Measurements from ENCODE around the gene TARBP1.
"Not testable (repeated sequence)": the region's sequence is repeated elsewhere in the genome, so short reads cannot be mapped to it uniquely, and the experiment has no call there.

The TARBP1 gene

DNA sequence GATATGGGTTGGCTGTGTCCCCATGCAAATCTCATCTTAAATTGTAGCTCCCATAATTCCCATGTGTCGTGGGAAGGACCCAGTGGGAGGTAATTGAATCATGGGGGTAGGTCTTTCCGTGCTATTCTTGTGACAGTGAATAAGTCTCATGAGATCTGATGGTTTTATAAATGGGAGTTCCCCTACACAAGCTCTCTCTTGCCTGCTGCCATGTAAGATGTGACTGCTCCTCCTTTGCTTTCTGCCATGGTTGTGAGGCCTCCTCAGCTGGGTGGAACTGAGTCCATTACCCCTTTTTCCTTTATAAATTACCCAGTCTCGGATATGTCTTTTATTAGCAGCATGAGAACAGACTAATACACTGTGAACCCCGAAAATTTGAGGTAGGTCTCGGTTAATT, 25.3 kb upstream of the TARBP1 start:
- not testable (repeated sequence) for DNase-seq

DNA sequence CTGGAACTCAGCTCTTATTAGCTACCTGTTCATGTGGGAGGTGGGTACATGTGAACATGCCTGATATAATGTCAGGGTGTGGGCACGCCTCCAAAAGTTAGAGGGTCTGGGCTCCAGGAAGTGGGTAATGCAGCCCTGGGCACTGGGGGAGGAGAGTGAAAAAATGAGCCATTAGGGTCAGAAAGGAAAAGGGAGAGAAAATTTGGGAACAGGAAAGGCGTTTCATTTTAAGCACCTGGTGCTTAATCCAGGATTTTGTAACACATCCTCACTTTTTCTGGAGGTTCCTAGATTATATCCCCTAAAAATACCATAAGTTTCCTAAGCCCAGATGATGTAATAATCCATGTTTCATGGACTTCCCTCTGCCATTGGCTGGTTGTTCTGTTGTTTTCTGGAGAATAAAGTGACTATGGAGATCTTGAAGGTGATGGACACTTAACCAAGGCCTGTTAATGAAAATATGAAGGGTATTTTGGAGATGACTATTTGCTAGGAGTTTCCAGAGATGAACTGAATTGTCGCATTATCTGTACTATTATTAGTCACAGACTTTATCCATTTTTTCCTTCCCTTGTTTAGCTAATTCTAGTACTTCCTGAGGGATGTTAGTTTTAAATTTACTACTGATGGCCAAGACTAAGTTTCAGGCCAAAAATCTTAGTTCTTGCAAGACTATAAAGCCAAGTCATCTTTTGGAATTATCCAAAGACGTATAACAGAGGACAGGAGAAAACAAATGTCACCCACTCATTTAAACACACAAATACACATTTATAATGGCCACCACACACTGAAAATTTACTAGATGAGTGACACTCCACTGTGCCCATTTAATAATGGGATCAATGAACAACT, 24.4 kb upstream of the TARBP1 start:
- DNase-seq, result no peak

DNA sequence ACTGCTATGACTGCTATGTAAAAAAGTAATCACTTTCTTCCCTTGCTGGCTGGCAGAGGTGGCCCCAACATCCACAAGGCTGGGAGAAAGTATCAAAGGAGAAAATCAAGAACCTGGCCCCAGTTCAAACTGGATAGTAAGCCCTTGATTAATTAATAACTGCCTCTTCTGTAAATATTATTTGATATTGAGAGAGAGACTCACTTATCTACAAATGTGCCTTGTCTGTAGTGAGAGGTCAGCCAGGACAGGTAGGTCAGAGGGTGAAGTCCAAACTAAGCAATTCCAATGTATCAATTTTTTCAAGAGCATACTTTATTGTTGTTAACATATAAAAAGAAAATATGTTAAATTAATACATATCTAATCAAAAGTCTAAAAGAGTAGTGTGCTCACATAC, 23.8 kb upstream of the TARBP1 start:
- no peak for DNase-seq

DNA sequence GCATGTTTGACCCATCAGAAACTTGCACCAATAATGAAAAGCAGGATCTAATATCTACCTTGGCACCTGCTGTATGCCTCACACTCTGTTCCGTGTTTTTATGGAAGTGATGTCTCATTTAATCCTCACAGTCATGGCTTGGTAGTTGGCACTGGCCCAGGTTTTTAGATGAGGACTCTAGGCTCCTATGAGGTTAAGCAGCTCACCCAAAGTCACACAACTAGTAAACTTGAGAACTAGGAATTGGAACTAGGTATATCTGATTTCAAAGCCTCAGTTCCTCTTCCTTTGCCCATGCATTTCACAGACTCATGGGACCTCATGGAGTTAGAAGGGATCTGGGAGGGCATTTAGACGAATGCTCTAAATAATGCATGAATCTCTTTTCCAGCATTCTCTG, 21.3 kb upstream of the TARBP1 start:
- peak; percentile 30 to 63 for DNase-seq

DNA sequence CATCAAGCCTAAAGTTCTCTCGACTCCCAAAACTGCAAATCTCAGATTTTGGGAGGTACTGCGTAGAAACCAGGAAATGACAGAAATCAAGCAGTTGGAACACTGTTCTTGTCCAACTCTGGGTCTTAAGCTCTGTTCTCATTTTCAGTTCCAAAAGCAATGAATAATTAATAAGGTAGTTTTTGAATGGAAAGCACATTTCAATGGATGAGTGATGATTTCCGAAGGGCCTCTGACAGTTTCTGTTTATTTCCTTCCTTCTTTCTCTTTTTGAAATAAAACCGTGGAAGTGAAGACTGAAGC, 20.9 kb upstream of the TARBP1 start:
- peak in 1 of 2 experiments; percentile 52 for DNase-seq

DNA sequence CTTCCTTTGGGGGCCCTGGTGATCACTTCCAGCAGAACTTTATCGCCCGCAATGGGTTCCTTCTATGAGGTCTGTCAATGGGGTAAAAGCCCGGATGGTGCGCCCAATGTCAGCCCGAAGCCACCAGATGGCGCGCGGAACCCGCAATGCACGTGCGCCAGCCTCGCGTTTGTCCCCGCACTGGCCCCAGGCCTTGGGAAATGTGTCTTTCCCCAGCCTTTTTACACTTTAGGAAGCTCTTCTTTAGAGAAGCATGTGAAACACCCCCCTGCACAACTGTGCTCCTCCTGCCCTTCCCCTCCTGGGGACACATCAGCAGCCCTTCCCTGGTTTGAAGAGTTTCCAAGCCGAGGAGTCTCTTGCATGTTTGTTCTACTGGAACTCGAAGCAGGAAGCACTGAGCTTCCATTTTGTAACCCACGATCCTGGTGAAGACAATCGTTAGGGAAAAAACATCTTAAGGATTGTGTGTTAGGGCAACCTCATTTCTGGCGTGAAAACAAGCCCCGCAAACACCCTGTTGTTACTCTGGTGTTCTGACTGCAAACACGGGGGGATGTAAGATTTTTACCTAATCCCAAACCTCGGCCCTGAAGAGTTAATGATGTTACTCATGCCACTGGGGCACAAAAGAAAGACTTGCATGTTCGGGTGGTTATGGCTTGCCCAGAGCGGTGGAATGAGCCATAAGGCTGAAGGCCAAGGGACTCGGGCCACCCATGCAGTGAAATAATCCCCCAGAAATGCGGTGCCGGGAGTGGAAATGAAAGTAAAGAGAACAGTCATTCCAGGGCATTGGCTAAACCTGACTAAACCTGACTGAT, 20.4 kb upstream of the TARBP1 start:
- peak; percentile 81 to 92 for DNase-seq

DNA sequence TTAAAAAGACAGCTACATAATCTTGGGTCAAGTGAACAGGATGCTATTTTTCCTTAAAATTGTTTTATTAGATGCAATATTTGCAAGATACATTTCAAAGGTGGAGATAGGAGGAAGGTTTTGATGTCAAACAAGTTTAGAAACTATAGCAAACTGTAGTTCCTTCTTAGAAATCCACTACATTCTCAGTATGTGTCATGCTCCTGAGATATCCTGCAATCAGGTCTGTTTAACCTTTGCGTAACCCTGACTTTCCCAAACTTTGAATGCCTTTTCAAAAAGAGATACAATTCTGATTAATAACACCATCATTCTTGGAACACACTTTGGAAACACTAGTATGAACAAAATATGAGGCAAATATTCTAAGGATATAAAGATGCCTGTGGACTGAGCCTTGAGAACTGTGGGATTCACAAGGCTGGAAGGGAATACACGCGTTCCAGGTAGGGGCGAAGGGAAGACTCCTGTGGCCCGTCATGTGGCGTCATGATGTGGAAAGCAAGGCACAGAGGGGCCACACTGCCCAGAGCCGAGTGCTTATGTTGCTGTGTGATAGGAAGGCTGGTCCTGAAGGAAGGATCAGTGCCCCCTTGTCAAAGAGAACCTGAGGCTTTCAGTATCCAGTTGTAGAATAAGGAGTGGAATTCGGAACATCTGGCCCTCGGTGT, 19.6 kb upstream of the TARBP1 start:
- DNase-seq, result no peak

DNA sequence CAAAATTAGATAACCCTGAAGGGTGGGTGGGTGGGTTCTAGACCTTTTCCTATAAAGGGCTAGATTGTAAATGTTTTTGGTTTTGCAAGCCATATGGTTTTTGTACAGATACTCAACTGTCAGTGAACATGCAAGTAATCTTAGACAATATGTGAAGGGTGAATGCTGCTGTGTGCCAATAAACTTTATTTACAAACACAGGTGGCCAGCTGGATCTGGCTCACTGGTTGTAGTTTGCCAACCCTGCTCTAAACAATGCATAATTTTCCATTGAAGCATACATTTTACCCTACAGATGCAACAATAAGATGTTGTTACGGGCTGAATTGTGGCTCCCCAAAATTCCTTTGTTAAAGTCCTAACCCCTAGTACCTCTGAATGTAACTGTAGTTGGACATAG, 18.6 kb upstream of the TARBP1 start:
- DNase-seq, result no peak

DNA sequence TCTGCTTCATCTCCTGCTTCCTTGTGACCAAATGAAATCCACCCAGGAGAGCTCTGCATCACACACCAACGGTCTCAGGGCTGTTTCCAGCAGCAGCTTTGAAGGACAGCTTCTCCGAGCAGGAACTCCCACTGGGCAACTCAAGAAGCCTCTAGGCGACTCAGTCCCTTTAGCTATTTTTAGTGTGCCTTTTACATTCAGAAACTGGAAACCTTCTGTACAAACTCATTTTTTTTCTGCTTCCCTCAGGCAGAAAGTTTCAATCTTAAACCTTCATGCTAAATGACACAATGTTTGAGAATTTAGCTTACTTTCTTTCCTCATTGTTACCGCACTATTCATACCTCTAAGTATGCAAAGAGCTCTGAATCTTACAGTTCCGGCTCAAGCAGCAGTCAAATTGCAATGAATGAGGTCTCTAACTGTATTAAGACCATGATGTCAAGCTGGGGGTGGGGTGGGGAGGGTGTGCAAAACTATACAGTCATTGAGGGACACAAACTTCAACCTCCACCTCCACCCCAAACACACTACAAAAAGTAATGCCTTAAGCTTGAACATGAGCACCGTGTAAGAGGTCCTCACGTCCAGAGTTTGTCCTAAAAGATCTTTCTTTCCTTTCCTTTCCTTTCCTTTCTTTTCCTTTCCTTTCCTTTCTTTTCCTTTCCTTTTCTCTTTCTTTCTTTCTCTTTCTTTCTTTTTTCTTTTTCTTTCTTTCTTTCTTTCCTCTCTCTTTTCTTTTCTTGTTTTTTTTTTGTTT, 16.4 kb upstream of the TARBP1 start:
- no peak for DNase-seq

DNA sequence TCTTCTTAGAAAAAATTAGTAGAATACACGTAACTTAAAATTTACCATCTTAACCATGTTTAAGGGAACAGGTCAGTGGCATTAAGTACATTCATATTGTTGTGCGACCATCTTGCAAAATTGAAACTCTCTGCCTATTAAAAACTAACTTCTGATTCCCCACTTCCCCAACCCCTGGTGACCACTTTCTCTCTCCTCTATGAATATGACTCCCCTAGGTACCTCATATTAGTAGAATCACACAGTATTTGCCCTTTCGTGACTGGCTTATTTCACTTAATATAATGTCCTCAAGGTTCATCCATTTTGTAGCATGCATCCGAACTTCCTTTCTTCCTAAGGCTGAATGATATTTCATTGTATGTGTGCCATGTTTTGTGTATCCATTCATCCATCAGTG, 15.1 kb upstream of the TARBP1 start:
- no peak for DNase-seq

DNA sequence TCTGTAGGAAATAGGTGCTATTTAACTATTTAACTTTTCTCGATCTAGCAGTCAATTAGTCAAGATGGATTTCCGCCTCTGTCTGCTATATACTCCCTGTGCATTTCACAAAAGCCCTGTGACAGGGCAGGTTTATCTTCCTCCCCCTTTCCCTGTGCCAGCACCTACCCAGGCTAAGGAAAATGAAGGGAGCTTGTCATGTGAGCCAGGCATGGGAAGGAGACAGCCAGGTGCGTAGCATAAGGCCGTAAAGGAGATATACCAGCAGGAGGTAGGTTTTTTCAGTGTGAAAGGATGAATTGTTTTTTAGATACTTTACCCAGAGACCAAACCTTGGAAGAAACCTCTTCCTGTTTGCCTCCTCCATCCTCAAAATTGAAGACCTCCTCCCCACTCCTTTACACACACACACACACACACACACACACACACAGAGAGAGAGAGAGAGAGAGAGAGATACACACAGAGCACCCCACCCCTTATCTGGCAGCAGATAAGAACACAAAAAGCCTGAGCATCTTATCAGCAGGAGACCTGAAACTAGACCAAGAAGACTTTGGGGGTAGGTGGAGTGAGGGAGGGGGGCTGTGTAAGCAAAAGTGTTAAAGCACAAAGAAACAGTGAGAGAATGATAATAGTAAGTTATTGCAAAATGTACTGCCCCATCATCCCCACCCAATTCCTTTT, 12.0 kb upstream of the TARBP1 start:
- no peak for DNase-seq

DNA sequence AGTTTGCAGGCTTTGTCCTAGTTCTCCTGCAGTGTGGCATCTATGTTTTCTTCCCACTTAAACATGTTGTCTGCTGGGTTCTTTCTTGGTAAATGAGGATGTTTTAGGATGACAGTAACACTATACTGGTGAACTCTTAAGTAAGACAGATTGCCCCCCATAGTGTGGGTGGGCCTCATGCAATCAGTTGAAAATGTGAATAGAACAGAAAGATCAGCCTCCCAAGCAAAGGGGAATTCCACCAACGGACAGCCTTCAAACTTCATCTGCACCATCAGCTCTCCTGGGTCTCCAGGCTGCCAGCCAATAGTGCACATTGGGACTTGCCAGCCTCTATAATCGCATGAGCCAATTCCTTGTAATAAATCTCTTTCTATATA, 10.7 kb upstream of the TARBP1 start:
- peak in 1 of 2 experiments; percentile 18 for DNase-seq

DNA sequence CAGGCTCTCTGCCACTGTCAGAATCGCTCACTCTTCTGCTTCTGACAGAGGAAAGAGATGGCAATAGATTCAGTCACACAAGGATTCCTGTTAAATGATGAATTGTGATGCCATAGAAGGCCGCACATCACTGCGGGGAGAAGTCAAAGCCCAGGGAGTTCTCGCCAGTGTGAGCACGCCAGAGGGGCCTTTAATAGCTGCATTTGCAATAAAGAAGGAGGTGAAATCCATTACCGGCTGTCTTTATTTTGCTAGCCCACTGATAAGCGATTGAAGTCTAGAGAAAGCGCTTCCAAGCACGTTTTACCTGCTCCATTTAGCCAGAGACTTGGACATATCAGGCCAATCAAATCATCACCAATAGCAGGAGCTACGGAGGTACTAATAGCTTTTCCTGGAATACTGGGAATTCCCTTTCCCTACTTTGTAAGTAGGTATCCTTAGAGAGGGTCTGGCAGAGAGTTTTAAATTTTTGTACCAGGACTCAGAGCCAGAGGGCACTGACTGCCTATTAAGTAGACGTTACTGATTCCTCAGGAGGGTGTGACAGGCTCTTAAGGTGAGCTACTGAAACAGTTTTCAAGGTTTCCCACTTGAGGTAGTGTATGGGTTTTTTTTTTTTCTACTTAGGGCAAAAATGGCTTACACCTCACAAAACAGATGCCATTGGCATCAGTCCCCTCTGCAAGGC, 10.2 kb upstream of the TARBP1 start:
- DNase-seq, result no peak

DNA sequence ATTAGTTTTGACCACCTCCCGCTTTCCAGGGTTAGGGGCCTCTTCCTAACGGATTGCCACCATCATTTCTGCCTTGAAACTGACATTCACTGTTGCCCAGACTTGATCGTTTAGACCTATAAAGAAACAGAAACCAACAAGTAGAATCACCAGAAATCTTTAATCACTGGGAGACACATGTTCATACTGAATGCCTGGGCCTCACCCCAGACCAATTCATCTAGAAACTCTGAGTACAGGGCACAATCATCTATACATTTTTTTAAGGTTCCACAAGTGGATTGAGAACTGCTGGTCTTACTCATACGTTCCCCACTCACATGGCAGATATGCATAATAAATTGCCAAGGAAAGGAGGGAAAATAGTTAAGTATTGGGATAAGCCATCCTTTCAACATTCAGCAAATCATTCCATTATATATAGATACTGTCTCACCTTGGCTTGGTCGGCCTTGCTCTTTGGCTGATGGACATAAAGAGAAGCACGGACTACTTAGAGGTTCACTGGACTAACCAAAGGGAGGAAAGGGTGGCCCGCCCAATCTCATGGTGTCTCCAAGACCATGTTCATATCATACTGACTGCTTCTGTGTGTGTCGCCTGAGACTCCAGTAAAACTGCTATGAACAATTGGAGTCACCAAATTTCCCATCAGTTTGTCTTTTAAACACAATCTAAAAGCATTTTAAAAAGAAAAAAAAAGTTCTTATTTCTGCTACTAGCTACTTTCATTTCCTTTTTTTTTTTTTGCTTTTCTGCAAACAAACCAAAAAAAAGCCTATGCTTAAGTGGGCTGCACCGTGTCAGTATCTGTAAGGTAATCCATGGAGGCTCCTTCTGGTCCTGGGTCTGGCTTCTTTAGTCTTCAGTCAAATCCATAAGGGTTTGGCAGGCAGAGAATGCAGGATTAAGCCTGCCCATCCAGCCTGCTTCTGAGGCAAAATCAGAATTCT, 9.4 kb upstream of the TARBP1 start:
- DNase-seq, result no peak

DNA sequence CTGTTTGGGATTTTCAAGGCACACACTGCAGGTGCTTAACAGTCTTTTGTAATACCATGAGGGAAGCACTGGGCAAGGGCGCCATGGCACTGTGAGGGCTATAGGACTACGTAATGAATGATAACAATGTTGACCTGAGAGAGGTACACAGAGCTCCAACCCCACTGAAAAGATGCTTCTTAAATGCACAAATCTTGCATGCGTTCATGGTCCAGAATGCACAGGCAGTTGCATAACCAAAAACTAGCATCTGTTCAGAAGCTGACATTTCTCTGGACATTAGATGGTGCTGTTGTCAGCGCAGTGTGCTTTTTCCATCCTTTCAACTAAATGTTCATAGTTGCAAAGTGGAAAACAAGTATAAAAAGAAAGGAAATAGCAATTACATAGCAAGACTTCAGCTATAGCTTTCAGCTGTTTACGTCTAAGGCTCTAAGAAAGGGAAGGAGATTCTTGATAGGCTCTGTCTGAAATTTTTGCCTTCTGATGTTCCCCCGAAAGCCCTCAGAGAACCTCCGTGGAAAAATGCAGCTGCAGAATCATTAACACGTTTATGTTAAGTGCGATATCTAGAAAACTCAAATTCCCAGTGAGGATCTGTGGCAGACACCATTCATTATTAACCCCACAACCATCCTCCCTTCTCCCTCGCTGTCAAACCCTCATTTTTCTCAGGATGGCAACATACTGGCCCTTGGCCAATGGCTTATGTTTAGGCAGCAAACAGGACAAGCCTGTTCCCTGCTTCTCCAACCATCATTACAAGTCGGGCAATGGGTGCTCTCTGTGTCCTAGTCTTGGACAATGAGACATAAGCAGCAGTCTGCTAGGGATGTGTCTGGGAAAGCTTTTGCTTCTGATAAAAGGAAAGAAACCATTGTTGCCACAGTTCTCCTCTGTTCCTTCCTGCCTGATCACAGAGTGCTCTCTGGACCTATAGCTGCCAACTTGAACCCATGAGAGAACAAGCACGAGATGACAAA, 8.2 kb upstream of the TARBP1 start:
- DNase-seq, result peak; percentile 21 to 50

DNA sequence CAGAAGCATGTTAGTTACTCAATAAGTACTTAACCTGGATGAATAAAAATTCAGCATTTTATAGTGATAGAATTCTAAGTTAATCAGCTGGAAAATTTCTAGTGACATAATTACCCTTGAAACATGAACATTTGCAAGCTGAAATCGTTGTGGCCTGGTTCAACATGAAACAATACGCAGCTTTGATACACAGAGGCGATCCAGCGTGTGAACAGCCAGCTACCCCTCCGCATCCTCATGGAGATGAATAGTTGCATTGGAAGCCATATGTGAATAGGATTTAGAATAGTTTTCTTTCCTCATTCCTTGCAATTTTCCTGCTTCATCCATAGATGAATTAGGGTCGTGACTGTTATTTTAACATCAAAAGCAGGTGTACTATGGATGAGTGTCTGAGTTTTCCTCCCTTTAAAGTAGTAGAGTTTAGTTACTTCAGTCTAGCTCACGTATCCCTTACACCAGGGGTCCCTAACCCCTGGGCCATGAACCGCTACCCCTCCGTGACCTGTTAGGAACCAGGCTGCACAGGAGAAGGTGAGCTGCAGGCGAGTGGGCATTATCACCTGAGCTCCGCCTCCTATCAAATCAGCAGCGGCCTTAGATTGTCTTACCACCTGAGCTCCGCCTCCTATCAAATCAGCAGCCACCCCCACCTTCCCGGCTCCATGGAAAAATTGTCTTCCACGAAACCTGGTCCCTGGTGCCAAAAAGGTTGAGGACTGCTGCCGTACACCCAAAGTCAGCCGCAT, 6.2 kb upstream of the TARBP1 start:
- DNase-seq, result no peak

DNA sequence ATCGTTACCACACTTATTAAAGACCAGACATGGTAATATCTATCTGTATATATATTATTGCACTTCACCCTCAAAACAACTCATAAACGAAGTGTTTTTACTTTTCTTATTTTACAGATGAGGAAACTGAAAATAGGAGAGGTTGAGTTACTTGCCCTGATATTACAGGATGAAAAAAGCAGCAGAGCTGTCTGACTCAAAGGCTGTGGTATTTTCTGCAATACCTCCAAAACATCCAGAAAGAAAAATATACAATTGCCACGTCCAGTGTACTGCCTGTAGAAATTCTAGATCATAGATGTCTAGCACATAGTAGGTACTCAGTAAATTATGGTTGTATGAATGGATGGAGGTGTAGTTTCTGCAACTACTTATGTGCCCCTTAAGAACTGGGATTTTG, 5.2 kb upstream of the TARBP1 start:
- no peak for DNase-seq

DNA sequence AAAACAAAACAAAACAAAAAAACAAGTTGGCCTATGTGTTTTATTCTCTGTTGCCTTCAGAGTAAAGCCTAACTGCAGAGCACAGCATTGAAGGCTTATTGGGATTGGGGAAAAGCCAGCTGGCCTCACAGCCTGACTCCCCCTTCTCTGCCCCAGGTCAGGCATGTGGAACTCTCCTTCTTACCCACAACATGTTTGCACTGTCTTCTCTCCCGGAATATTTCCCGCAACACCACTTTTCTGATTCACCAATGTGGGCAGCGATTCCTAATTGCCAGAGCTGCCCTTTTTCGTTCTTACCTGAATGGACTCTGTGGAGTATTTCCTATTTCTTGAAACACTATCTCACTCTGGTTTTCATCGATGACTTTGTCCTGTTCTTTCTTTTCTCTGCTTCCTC, 2.8 kb upstream of the TARBP1 start:
- DNase-seq, result no peak

DNA sequence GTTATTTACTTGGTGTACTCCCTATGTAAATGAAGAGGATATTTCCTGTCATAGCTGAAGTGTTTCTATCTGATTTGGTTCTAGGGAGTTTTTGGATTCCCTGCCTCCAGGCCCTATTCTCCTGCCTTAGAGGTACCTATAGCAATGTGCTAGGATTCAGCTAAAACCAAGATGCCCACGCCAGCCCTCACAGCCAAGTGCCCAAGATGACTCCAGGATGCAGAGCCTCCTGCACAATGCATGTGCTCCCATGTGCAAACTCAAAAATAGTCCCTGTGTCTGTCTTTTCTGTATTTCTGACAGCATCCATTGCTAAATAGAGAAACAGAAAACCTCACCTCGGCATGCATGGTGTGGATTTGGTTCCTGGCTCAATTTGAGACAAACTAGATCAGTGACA, 887 bp upstream of the TARBP1 start:
- DNase-seq, result no peak
